Liver (tissue), 9 donors: ENCODE measurements around the gene HMOX2. TPM values are rescaled to one million over a fixed set of nuclear protein-coding genes. Genes with fewer than 3 reads are reported as not detected.
A peak's percentile ranks its signal among the peaks of the same experiment; 100 is the strongest.

Experiments
- DNase-seq: peaks from one replicate; pipeline ENCODE4 v3.0.0-alpha.2; 2017; ENCODE audit warnings: low spot score
- H3K27ac ChIP-seq, 2 donors: one replicate each; pipeline ENCODE4 v1.7.0; 2013; ENCODE audit warnings: inconsistent platforms in 2 of 2, low read length in 2 of 2, control low read depth in 1 of 2, low read depth in 1 of 2, mild to moderate bottlenecking in 1 of 2
- H3K27me3 ChIP-seq, 4 donors: one replicate each; pipeline versions ENCODE4 v1.6.1 to v1.7.0; 2013; ENCODE audit warnings: low read length in 3 of 4, inconsistent platforms in 1 of 4, mild to moderate bottlenecking in 1 of 4, moderate library complexity in 1 of 4; ENCODE audit not compliant: control insufficient read depth in 4 of 4, insufficient read depth in 4 of 4
- H3K36me3 ChIP-seq, 4 donors: one replicate each; pipeline versions ENCODE4 v1.6.1 to v1.7.0; 2013; ENCODE audit warnings: low read length in 3 of 4, mild to moderate bottlenecking in 3 of 4, low read depth in 1 of 4, moderate library complexity in 1 of 4; ENCODE audit not compliant: control insufficient read depth in 4 of 4, insufficient read depth in 3 of 4
- H3K4me1 ChIP-seq, 4 donors: one replicate each; pipeline versions ENCODE4 v1.6.1 to v1.7.0; 2013; ENCODE audit warnings: low read length in 3 of 4, mild to moderate bottlenecking in 3 of 4, moderate library complexity in 1 of 4; ENCODE audit not compliant: control insufficient read depth in 4 of 4, insufficient read depth in 4 of 4
- H3K4me3 ChIP-seq, 3 donors: one replicate each; pipeline versions ENCODE4 v1.6.1 to v1.7.0; 2013; ENCODE audit warnings: low read length in 3 of 3, control low read depth in 1 of 3, low read depth in 1 of 3, mild to moderate bottlenecking in 1 of 3
- H3K9ac ChIP-seq, 2 donors: one replicate each; pipeline ENCODE4 v1.7.0; 2013; ENCODE audit warnings: low read length in 2 of 2, mild to moderate bottlenecking in 2 of 2, moderate library complexity in 2 of 2, control low read depth in 1 of 2, low read depth in 1 of 2
- H3K9me3 ChIP-seq, 4 donors: one replicate each; pipeline versions ENCODE4 v1.6.1 to v1.7.0; 2013; ENCODE audit warnings: low read length in 3 of 4; ENCODE audit not compliant: control insufficient read depth in 4 of 4
- ATF3 ChIP-seq: IDR thresholded peaks from 2 replicates; pipeline ENCODE4 v1.6.1; 2016; ENCODE audit warnings: antibody characterized with exemption
- CTCF ChIP-seq: fragments of 150-350 bp; IDR thresholded peaks from 2 replicates; pipeline ENCODE4 v1.5.1; 2017; ENCODE audit warnings: improper control_type of control experiment, low read depth, low read length; ENCODE audit not compliant: missing input control
- EGR1 ChIP-seq, 2 donors: IDR thresholded peaks; 2 replicates each; pipeline ENCODE4 v1.6.1; 2016 to 2018; ENCODE audit warnings: antibody characterized with exemption in 2 of 2, low read depth in 2 of 2
- FOXA1 ChIP-seq: IDR thresholded peaks from 2 replicates; pipeline ENCODE4 v1.6.1; 2016; ENCODE audit warnings: antibody characterized with exemption
- HNF4A ChIP-seq, 2 donors: conservative IDR thresholded peaks; 2 replicates each; pipeline ENCODE4 v1.6.1; 2016; ENCODE audit warnings: antibody characterized with exemption in 2 of 2, mild to moderate bottlenecking in 2 of 2
- JUND ChIP-seq, 2 donors: IDR thresholded peaks; 2 replicates each; pipeline ENCODE4 v1.6.1; 2016; ENCODE audit warnings: antibody characterized with exemption in 2 of 2
- MAX ChIP-seq: IDR thresholded peaks from 2 replicates; pipeline ENCODE4 v1.6.1; 2016; ENCODE audit warnings: antibody characterized with exemption
- NR2F2 ChIP-seq: IDR thresholded peaks from 2 replicates; pipeline ENCODE4 v1.6.1; 2016; ENCODE audit warnings: antibody characterized with exemption
- RAD21 ChIP-seq, 2 donors: IDR thresholded peaks; 2 replicates each; pipeline ENCODE4 v1.6.1; 2016; ENCODE audit warnings: antibody characterized with exemption in 2 of 2, mild to moderate bottlenecking in 2 of 2
- REST ChIP-seq: IDR thresholded peaks from 2 replicates; pipeline ENCODE4 v1.6.1; 2016; ENCODE audit warnings: antibody characterized with exemption, mild to moderate bottlenecking
- RXRA ChIP-seq, 2 donors: IDR thresholded peaks; 2 replicates each; pipeline ENCODE4 v1.6.1; 2017 to 2018; ENCODE audit warnings: antibody characterized with exemption in 2 of 2, mild to moderate bottlenecking in 1 of 2
- SP1 ChIP-seq: IDR thresholded peaks from 2 replicates; pipeline ENCODE4 v1.6.1; 2018; ENCODE audit warnings: antibody characterized with exemption, mild to moderate bottlenecking
- TAF1 ChIP-seq: conservative IDR thresholded peaks from 2 replicates; pipeline ENCODE4 v1.6.1; 2016; ENCODE audit warnings: antibody characterized with exemption, mild to moderate bottlenecking
- YY1 ChIP-seq: IDR thresholded peaks from 2 replicates; pipeline ENCODE4 v1.6.1; 2016; ENCODE audit warnings: antibody characterized with exemption, mild to moderate bottlenecking
- ZBTB33 ChIP-seq: IDR thresholded peaks from 2 replicates; pipeline ENCODE4 v1.6.1; 2016; ENCODE audit warnings: antibody characterized with exemption
- WGBS: extraction: QIAGEN DNeasy Blood & Tissue Kit; methylation state at CpG from one replicate; pipeline ENCODE4 v1.1.7; 2013; 5-methylcytosine and 5-hydroxymethylcytosine counted together
- polyA plus RNA-seq, 2 donors: library from polyadenylated mRNA; stranded (reverse) in 1 of 2; unstranded in 1 of 2; fragments of 200-250 nt in 1 of 2; fragments of >200 nt in 1 of 2; fragmentation: Nextera tagmentation in 1 of 2; extraction: Ambion mirVana in 1 of 2; gene quantifications; one replicate each; pipeline versions ENCODE4 v1.2.1 to v1.2.3, GENCODE V29; 2013 to 2015
- total RNA-seq, 2 donors: library from RNA; depleted of rRNA; stranded (reverse); fragments of >200 nt; gene quantifications; one replicate each; pipeline ENCODE4 v1.2.3, GENCODE V29; 2014
- donor health status: healthy.
- donor health status: healthy.
- donor health status: healthy.
- donor health status: healthy.
- donor health status: healthy.

Gene HMOX2
- total and polyA plus RNA-seq, 4 donors: 11.4 to 81.5 (median 61.5) TPM

GRCh38 chr16:4533490-4533889 lies 57.3 kb downstream of the HMOX2 start:
- Histone ChIP-seq H3K4me1 (peaks cover 5 to 12% (median 9%) of the 10 kb centered on the region in 4 donors), H3K27ac (no peak overlapping the region), H3K36me3 (no peaks in the 10 kb centered on the region), H3K9me3 (no peaks in the 10 kb centered on the region), H3K9ac (no peak overlapping the region), H3K27me3 (no peaks in the 10 kb centered on the region), H3K4me3 (no peak overlapping the region)
- no peak for DNase-seq
- 94% methylated on average over 6 of the region's 6 CpGs for WGBS
- TF ChIP-seq RXRA (IDR thresholded peaks at IDR 0.05) (no peak), JUND (IDR thresholded peaks at IDR 0.05) (no peak), CTCF (no peak), RAD21 (IDR thresholded peaks at IDR 0.05) (no peak), ATF3 (no peak), YY1 (no peak), REST (no peak), MAX (no peak), TAF1 (no peak), HNF4A (conservative IDR thresholded peaks at IDR 0.05) (no peak), SP1 (no peak), EGR1 (IDR thresholded peaks at IDR 0.05; ENCODE audit: low read depth in 2 of 2) (no peak), FOXA1 (no peak), ZBTB33 (no peak)

GRCh38 chr16:4534151-4534790 lies 58.1 kb downstream of the HMOX2 start:
- Histone ChIP-seq H3K9ac (no peak overlapping the region), H3K27ac (no peak overlapping the region), H3K9me3 (no peaks in the 10 kb centered on the region), H3K27me3 (no peaks in the 10 kb centered on the region), H3K4me3 (no peak overlapping the region), H3K4me1 (peaks cover 5 to 12% (median 9%) of the 10 kb centered on the region in 4 donors), H3K36me3 (no peaks in the 10 kb centered on the region)
- TF ChIP-seq FOXA1 (no peak), NR2F2 (peak; percentile 14)
- 82% methylated on average over 13 of the region's 13 CpGs for WGBS
- no peak for DNase-seq
